Bronchial epithelial cell (primary cell): ENCODE measurements around the gene CEBPZOS. TPM values are rescaled to one million over a fixed set of nuclear protein-coding genes. Genes with fewer than 3 reads are reported as not detected.

Experiments
- DNase-seq: peaks from one replicate; pipeline ENCODE4 v3.0.0-alpha.2; 2010; ENCODE audit warnings: low read depth
- FAIRE-seq: peaks from 2 replicates; lab custom pipeline; 2011; peaks lifted over from hg19 to GRCh38; lab: Jason Lieb, UNC
- H3K27me3 ChIP-seq: 2 replicates; pipeline ENCODE4 v1.5.1; 2011; ENCODE audit warnings: low read length; ENCODE audit not compliant: control insufficient read depth, insufficient read depth
- H3K36me3 ChIP-seq: 2 replicates; pipeline ENCODE4 v1.5.1; 2011; ENCODE audit warnings: low read length; ENCODE audit not compliant: control insufficient read depth, insufficient read depth
- H3K4me3 ChIP-seq: 2 replicates; pipeline ENCODE4 v1.5.1; 2011; ENCODE audit warnings: mild to moderate bottlenecking, low read depth, low read length, control low read depth
- CTCF ChIP-seq: IDR thresholded peaks from 2 replicates; pipeline ENCODE4 v1.5.1; 2011; ENCODE audit warnings: mild to moderate bottlenecking, moderate library complexity, low read length, control low read depth, inconsistent platforms; ENCODE audit not compliant: insufficient read depth, severe bottlenecking
- total RNA-seq: library from RNA; depleted of rRNA; stranded (reverse); fragments of >200 nt; gene quantifications from 2 replicates; pipeline ENCODE4 v1.2.1, GENCODE V29; 2014

Gene CEBPZOS
- total RNA-seq, 1 donor from 2014 or later: 7.6 TPM

- H3K27me3 ChIP-seq: no peaks in the 10 kb centered on the region
- DNase-seq (peak; percentile 26), FAIRE-seq (no peak)
- H3K4me3 ChIP-seq: peak overlapping the region; percentile 81
- no peaks in the 10 kb centered on the region for H3K36me3 ChIP-seq
- TF ChIP-seq CTCF: no peak
These were observed 40.0 kb upstream of the CEBPZOS start for GRCh38 chr2:37156071-37156856.

GRCh38 chr2:37156857-37157714 lies 39.2 kb upstream of the CEBPZOS start, which contains the start of gene EIF2AK2:
Gene EIF2AK2, minus strand, starts transcription at chr2:37156980. Its CDS starts 9,174 bp downstream, at chr2:37147806.
- peak within 1 kb of the TSS; percentile 81 for H3K4me3 ChIP-seq
- H3K36me3 ChIP-seq: no peaks in the 10 kb centered on the region
- H3K27me3 ChIP-seq: no peaks in the 10 kb centered on the region
- DNase-seq (peak; percentile 67), FAIRE-seq (no peak)
- no peak for TF ChIP-seq CTCF

- Histone ChIP-seq H3K27me3 (no peaks in the 10 kb centered on the region), H3K4me3 (no peak overlapping the region), H3K36me3 (no peaks in the 10 kb centered on the region)
- FAIRE-seq (no peak), DNase-seq (no peak)
- no peak for TF ChIP-seq CTCF
These were observed 31.5 kb upstream of the CEBPZOS start for GRCh38 chr2:37164757-37165156.

DNA sequence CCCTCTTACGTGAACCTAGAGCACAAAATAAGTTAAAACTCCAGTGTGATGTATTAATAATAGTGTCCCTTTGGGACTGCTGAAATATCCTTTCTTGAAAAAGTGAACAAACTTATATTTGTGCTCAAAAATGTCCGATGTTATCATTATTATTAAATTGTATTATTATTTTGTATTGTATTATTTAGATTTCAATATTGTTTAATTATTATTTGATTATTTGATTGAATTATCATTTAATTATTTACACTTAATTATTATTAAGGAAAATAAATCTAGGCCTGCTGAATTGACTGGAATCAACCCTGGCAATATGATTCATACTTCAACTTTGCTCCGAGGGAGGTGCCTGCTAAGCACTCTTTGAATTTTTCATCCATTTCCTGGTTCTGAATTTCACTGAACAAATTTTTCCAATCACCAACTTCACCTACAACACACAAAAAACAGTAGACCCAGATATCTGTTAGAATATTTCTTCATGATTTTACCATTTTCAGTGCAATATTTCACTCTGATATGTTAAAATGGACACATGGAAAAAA lies 28.6 kb upstream of the CEBPZOS start:
- H3K4me3 ChIP-seq: no peak overlapping the region
- DNase-seq: peak; percentile 44
- no peak for FAIRE-seq
- H3K36me3 ChIP-seq: no peaks in the 10 kb centered on the region
- TF ChIP-seq CTCF: no peak
- no peaks in the 10 kb centered on the region for H3K27me3 ChIP-seq

DNA sequence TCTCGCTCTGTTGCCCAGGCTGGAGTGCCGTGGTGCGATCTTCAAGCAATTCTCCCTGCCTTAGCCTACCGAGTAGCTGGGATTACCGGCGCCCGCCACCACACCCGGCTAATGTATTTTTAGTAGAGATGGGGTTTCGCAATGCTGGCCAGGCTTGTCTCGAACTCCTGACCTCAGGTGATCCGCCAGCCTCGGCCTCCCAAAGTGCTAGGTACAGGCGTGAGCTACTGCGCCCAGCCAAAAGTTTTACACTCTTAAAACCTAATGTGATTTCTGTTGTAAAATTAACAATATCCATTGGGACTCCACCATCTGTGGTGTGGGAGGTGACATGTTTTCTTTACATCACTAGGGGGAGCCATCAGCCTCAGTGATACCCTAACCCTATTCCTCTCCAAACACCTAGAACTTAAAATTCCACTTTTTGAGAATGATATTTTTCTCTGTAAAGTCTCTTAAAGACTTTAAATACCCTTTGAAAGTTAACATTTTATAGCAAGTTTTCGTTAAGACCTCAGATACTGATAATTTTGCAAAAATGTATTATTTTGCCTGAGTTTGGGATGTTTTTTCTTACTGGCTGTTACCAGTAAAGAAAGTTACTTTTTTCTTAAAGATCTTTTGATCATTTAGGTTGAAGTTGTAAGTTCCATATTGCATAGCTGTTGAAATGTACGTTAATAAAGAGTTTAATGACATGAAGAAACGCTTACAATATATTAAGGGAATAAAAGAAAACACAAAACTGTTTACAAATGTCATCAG lies 27.9 kb upstream of the CEBPZOS start:
- Histone ChIP-seq H3K36me3 (no peaks in the 10 kb centered on the region), H3K27me3 (no peaks in the 10 kb centered on the region), H3K4me3 (no peak overlapping the region)
- FAIRE-seq (no peak), DNase-seq (peak; percentile 48)
- peak; percentile 56 for TF ChIP-seq CTCF
